Measurements from ENCODE around the gene ZBTB16. TPM values are rescaled to one million over a fixed set of nuclear protein-coding genes. Genes with fewer than 3 reads are reported as not detected.

ZBTB16 gene
- total and polyA plus RNA-seq, 7 donors = 9.9 to 197 (median 99.5) TPM

DNA sequence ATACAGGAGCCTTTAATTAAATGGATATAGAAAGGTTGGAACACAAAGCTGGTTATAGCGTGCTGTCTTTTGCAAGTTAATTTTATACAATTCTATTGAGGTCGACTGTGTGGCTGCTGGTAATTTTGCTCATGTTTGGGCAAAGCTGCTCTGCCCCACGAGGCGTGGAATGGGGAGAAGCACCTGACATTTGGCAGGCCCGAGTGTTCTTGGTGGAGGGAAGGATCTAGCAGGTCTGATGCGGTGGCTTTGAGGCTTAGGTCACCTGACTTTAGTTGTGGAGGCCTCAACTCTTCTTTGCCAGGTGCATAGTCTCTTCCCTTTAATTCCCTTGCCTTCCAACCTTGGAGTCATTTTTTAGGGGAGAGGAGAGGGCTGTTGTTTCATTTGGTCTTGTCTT, 97.3 kb downstream of the ZBTB16 start:
- peak overlapping the region; percentile 94 to 99 (median 97) for H3K27ac ChIP-seq
- peaks cover 0 to 96% (median 91%) of the 10 kb centered on the region in 4 donors for H3K4me1 ChIP-seq
- 84 to 92% methylated on average over 6 of the region's 6 CpGs for WGBS, 2 donors

DNA sequence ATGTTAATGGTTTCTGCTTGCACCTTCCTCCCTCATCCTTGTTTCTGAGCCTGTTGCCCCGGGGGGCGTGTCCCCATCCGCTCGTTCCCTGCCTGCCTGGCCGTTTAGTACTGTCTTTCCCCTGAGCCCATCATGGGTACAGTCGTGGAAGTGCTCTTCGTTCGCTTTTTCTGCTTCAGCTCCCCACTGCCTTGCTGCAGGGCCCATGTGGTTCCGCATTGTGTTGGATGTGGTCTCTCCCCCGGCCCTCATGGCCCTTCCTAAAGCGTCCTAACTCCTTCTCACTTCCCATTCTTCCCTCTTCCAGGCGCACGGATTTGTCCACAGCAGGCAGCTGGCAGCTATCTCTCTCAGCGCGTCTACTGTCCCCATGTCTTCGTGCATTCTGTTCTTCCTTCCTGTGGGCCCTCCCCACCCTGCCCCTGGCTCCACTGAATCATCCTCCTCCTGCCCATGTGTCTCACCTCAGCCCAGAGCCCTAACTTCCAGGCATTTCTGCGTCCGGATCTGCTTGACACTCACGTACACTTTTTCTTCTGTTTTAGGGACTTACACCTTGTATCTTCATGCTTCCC, 98.1 kb downstream of the ZBTB16 start:
- H3K4me1 ChIP-seq = peaks cover 0 to 98% (median 95%) of the 10 kb centered on the region in 4 donors
- H3K9me3 ChIP-seq = no peaks in the 10 kb centered on the region
- 87 to 92% methylated on average over 19 of the region's 19 CpGs for WGBS, 2 donors
- no peaks in the 10 kb centered on the region for H3K27me3 ChIP-seq
- peak overlapping the region; percentile 94 to 99 (median 97) for H3K27ac ChIP-seq
- peak; percentile 68 for DNase-seq
- intact Hi-C loops (cut with DNase I) = no loop called here
- H3K4me3 ChIP-seq = no peak overlapping the region
- H3K36me3 ChIP-seq = peaks cover 15 to 40% (median 22%) of the 10 kb centered on the region in 4 donors
- TF ChIP-seq EP300 (IDR thresholded peaks at IDR 0.05) (no peak), POLR2AphosphoS5 (IDR thresholded peaks at IDR 0.05) (peak in 1 of 4 donors; percentile 8), POLR2A (IDR thresholded peaks at IDR 0.05) (no peak)
- TF ChIP-seq, protein P1, sequence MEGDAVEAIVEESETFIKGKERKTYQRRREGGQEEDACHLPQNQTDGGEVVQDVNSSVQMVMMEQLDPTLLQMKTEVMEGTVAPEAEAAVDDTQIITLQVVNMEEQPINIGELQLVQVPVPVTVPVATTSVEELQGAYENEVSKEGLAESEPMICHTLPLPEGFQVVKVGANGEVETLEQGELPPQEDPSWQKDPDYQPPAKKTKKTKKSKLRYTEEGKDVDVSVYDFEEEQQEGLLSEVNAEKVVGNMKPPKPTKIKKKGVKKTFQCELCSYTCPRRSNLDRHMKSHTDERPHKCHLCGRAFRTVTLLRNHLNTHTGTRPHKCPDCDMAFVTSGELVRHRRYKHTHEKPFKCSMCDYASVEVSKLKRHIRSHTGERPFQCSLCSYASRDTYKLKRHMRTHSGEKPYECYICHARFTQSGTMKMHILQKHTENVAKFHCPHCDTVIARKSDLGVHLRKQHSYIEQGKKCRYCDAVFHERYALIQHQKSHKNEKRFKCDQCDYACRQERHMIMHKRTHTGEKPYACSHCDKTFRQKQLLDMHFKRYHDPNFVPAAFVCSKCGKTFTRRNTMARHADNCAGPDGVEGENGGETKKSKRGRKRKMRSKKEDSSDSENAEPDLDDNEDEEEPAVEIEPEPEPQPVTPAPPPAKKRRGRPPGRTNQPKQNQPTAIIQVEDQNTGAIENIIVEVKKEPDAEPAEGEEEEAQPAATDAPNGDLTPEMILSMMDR (IDR thresholded peaks at IDR 0.05) = no peak

More for the DNA sequence above, 97.3 kb downstream of the ZBTB16 start:
- H3K36me3 ChIP-seq = peaks cover 15 to 40% (median 22%) of the 10 kb centered on the region in 4 donors
- TF ChIP-seq POLR2A (IDR thresholded peaks at IDR 0.05) (no peak), EP300 (IDR thresholded peaks at IDR 0.05) (no peak), POLR2AphosphoS5 (IDR thresholded peaks at IDR 0.05) (no peak)
- TF ChIP-seq, protein P1 (IDR thresholded peaks at IDR 0.05) = no peak
- no peaks in the 10 kb centered on the region for H3K9me3 ChIP-seq
- peak; percentile 61 for DNase-seq
- H3K4me3 ChIP-seq = no peak overlapping the region
- intact Hi-C loops (cut with DNase I) = no loop called here
- no peaks in the 10 kb centered on the region for H3K27me3 ChIP-seq

DNA sequence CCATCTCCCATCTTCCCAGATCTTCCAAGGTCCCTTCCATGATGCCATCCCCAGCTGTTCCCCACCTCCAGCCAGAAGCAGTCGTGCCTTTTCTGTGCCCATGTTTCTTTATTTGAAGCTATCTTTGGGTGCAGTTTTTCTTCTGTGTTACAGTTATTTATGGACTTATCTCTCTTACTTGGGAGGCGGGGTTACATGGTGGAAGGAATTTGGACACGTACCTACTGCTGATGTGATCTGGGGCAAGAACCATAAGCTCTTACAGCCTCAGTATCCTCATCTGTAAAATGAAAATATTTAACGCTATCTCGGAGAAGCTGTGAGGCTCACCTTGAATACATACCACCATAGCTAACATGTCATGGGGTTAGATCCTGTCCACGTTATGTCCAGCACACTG, 98.9 kb downstream of the ZBTB16 start:
- Histone ChIP-seq H3K27ac (peak overlapping the region; percentile 94 to 99 (median 97)), H3K4me1 (peaks cover 0 to 96% (median 93%) of the 10 kb centered on the region in 4 donors), H3K9me3 (no peaks in the 10 kb centered on the region), H3K27me3 (no peaks in the 10 kb centered on the region), H3K4me3 (no peak overlapping the region), H3K36me3 (peaks cover 15 to 40% (median 22%) of the 10 kb centered on the region in 4 donors)
- TF ChIP-seq, protein P1 (IDR thresholded peaks at IDR 0.05) = no peak
- TF ChIP-seq POLR2A (IDR thresholded peaks at IDR 0.05) = no peak
- no peak for TF ChIP-seq EP300 (IDR thresholded peaks at IDR 0.05)
- no peak for TF ChIP-seq POLR2AphosphoS5 (IDR thresholded peaks at IDR 0.05)
- no peak for DNase-seq
- intact Hi-C loops (cut with DNase I) = no loop called here
- 89 to 93% methylated on average over 6 of the region's 6 CpGs for WGBS, 2 donors

DNA sequence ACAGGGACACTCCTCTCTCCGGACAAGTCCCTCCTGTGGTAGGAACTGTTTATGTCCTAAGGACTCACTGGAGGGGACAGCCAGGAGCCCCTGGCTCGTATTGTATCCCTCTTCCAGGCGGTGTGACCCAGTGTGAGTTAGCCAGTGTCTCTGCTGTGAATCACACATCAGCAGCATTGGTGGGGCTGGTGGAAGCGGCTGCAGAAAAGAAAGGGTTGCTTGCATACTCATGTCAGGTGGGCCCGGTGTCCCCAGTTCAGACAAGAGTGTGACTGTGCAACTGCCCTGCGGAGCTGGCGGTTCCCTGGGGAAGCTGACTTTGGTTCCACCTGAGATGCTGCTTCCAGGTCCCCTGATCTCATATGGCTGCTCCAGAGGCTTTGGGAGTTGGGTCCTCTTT, 99.4 kb downstream of the ZBTB16 start:
- DNase-seq = peak; percentile 77
- 93 to 94% methylated on average over 7 of the region's 7 CpGs for WGBS, 2 donors
- intact Hi-C loops (cut with DNase I) = no loop called here
- peaks cover 15 to 40% (median 22%) of the 10 kb centered on the region in 4 donors for H3K36me3 ChIP-seq
- H3K4me3 ChIP-seq = no peak overlapping the region
- TF ChIP-seq EP300 (IDR thresholded peaks at IDR 0.05) = no peak
- TF ChIP-seq POLR2AphosphoS5 (IDR thresholded peaks at IDR 0.05) = peak in 1 of 4 donors; percentile 26
- no peak for TF ChIP-seq POLR2A (IDR thresholded peaks at IDR 0.05)
- TF ChIP-seq, protein P1 (IDR thresholded peaks at IDR 0.05) = no peak
- peaks cover 0 to 95% (median 93%) of the 10 kb centered on the region in 4 donors for H3K4me1 ChIP-seq
- H3K9me3 ChIP-seq = no peaks in the 10 kb centered on the region
- no peaks in the 10 kb centered on the region for H3K27me3 ChIP-seq
- peak overlapping the region; percentile 94 to 99 (median 97) for H3K27ac ChIP-seq

Measured in sigmoid colon (tissue), 7 donors.